ENCODE measurements around the gene SCT.

- no peak for TF ChIP-seq CTCF (IDR thresholded peaks at IDR 0.05; ENCODE audit: low read length)
- TF ChIP-seq EZH2 (IDR thresholded peaks at IDR 0.05; ENCODE audit: borderline replicate concordance, low read length) = no peak
Observed at GRCh38 chr11:595400-595799, 31.6 kb downstream of the SCT start.

All from OCI-LY1 (cell line).